ENCODE measurements around the gene AIF1L.

- TF ChIP-seq EZH2 (optimal IDR thresholded peaks at IDR 0.05; ENCODE audit: low read depth, low read length): no peak
- TF ChIP-seq CTCF (IDR thresholded peaks at IDR 0.05; ENCODE audit: low read length): no peak
- TF ChIP-seq EZH2phosphoT487 (IDR thresholded peaks at IDR 0.05; ENCODE audit: low read length): no peak
Measured at GRCh38 chr9:131117121-131117761, 20.9 kb downstream of the AIF1L start.

All from MM.1S (cell line).